ENCODE results near the gene URGCP. TPM values are rescaled to one million over a fixed set of nuclear protein-coding genes. Genes with fewer than 3 reads are reported as not detected.

The URGCP gene
- total RNA-seq, 1 experiment from 2014 or later, result 28.0 TPM

- H3K4me2 ChIP-seq (ENCODE audit: low read length), result no peak overlapping the region
- no peaks in the 10 kb centered on the region for H3K36me3 ChIP-seq (ENCODE audit: control insufficient read depth in 1 of 2, insufficient read depth in 2 of 2, low read length in 2 of 2)
- ChIA-PET CTCF (no interaction called here), POLR2A (no interaction called here), RAD21 (ENCODE audit: low non-redundant PET in 1 of 2, low total read pairs in 2 of 2, uncharacterized antibody in 2 of 2, unreplicated experiment in 2 of 2) (no interaction called here)
- TF ChIP-seq EZH2phosphoT487 (IDR thresholded peaks at IDR 0.05; ENCODE audit: borderline replicate concordance) (no peak), ELF1 (IDR thresholded peaks at IDR 0.05; ENCODE audit: borderline replicate concordance, low read depth) (no peak), JUND (IDR thresholded peaks at IDR 0.05) (no peak), CBX3 (IDR thresholded peaks at IDR 0.05; ENCODE audit: low read depth) (no peak), FOSL1 (IDR thresholded peaks at IDR 0.05; ENCODE audit: low read depth) (no peak), CEBPB (IDR thresholded peaks at IDR 0.05; ENCODE audit: low read depth) (no peak), YY1 (IDR thresholded peaks at IDR 0.05; ENCODE audit: extremely low read depth, insufficient replicate concordance, low read depth, low read length) (no peak), ZFX (IDR thresholded peaks at IDR 0.05) (no peak)
- TF ChIP-seq, protein P1, sequence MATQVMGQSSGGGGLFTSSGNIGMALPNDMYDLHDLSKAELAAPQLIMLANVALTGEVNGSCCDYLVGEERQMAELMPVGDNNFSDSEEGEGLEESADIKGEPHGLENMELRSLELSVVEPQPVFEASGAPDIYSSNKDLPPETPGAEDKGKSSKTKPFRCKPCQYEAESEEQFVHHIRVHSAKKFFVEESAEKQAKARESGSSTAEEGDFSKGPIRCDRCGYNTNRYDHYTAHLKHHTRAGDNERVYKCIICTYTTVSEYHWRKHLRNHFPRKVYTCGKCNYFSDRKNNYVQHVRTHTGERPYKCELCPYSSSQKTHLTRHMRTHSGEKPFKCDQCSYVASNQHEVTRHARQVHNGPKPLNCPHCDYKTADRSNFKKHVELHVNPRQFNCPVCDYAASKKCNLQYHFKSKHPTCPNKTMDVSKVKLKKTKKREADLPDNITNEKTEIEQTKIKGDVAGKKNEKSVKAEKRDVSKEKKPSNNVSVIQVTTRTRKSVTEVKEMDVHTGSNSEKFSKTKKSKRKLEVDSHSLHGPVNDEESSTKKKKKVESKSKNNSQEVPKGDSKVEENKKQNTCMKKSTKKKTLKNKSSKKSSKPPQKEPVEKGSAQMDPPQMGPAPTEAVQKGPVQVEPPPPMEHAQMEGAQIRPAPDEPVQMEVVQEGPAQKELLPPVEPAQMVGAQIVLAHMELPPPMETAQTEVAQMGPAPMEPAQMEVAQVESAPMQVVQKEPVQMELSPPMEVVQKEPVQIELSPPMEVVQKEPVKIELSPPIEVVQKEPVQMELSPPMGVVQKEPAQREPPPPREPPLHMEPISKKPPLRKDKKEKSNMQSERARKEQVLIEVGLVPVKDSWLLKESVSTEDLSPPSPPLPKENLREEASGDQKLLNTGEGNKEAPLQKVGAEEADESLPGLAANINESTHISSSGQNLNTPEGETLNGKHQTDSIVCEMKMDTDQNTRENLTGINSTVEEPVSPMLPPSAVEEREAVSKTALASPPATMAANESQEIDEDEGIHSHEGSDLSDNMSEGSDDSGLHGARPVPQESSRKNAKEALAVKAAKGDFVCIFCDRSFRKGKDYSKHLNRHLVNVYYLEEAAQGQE (IDR thresholded peaks at IDR 0.05; ENCODE audit: low read depth), result no peak
- TF ChIP-seq, protein P2, sequence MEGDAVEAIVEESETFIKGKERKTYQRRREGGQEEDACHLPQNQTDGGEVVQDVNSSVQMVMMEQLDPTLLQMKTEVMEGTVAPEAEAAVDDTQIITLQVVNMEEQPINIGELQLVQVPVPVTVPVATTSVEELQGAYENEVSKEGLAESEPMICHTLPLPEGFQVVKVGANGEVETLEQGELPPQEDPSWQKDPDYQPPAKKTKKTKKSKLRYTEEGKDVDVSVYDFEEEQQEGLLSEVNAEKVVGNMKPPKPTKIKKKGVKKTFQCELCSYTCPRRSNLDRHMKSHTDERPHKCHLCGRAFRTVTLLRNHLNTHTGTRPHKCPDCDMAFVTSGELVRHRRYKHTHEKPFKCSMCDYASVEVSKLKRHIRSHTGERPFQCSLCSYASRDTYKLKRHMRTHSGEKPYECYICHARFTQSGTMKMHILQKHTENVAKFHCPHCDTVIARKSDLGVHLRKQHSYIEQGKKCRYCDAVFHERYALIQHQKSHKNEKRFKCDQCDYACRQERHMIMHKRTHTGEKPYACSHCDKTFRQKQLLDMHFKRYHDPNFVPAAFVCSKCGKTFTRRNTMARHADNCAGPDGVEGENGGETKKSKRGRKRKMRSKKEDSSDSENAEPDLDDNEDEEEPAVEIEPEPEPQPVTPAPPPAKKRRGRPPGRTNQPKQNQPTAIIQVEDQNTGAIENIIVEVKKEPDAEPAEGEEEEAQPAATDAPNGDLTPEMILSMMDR (IDR thresholded peaks at IDR 0.05 in 2 of 3, conservative IDR thresholded peaks at IDR 0.05 in 1 of 3; ENCODE audit: borderline replicate concordance in 1 of 3, insufficient read depth in 1 of 3, low read depth in 2 of 3, low read length in 2 of 3), result no peak
- no peaks in the 10 kb centered on the region for H3K79me2 ChIP-seq (ENCODE audit: insufficient read depth, low read length)
- intact Hi-C loops (cut with micrococcal nuclease), result no loop called here
- no TSS peak for BruUV-seq (replicated peaks)
- H3K9me2 ChIP-seq (ENCODE audit: insufficient read depth), result no peaks in the 10 kb centered on the region
- no peak overlapping the region for H3K4me3 ChIP-seq (replicated peaks in 1 of 2; ENCODE audit: low read depth in 1 of 2, low read length in 2 of 2)
- H3K4me1 ChIP-seq (ENCODE audit: control insufficient read depth in 1 of 2, insufficient read depth in 2 of 2, low read length in 2 of 2), result no peaks in the 10 kb centered on the region
- no peaks in the 10 kb centered on the region for H3K27me3 ChIP-seq (ENCODE audit: insufficient read depth, low read length)
- no peak overlapping the region for H2AFZ ChIP-seq (ENCODE audit: low read depth, low read length, poor library complexity, severe bottlenecking)
- no peak overlapping the region for H3K9ac ChIP-seq (ENCODE audit: low read length)
- H4K20me1 ChIP-seq (ENCODE audit: insufficient read depth), result no peaks in the 10 kb centered on the region
- no peak overlapping the region for H3K27ac ChIP-seq (ENCODE audit: low read depth, low read length)
- H3K9me3 ChIP-seq (ENCODE audit: control insufficient read depth in 1 of 2, insufficient read depth in 1 of 2, low read depth in 1 of 2, low read length in 2 of 2), result no peaks in the 10 kb centered on the region
- no peak for DNase-seq (ENCODE audit: low read depth, low spot score)
- ATAC-seq, result no peak
These were observed 46.7 kb upstream of the URGCP start for GRCh38 chr7:43953071-43953470.

Data from HCT116 (cell line).